Raji (cell line): ENCODE results near the gene SPACA6.

ENCODE experiments used
- POLR2A ChIP-seq: IDR thresholded peaks from 2 replicates; pipeline ENCODE4 v1.6.1; 2011; ENCODE audit warnings: low read depth, low read length, control low read depth; ENCODE audit not compliant: insufficient read depth

SPACA6 gene

GRCh38 chr19:51712461-51713081, 19.4 kb downstream of the SPACA6 start:
- TF ChIP-seq POLR2A, result no peak

- TF ChIP-seq POLR2A, result no peak
Observed at GRCh38 chr19:51713319-51714285, 20.5 kb downstream of the SPACA6 start.

- no peak for TF ChIP-seq POLR2A
Observed at GRCh38 chr19:51714848-51715247, 21.7 kb downstream of the SPACA6 start.

DNA sequence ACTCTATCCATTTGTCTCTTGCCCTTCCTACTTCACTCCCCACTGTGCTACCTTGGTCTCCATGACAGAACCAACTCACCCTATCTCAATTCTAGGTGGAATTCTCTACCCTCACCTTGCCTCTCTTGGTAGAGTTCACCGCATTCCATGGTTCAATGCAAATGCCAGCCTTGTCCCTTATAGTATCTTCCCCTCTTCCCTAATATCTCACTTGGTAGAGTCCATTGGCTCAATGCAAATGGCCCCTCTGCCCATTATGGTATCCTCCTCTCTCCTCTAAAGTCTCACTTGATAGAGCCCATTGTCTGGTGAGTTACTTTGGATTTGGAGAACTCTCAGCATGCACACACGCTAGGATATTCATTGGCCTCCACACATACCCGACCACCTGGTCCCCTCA, 22.7 kb downstream of the SPACA6 start:
- no peak for TF ChIP-seq POLR2A

GRCh38 chr19:51716925-51717324, 23.8 kb downstream of the SPACA6 start:
- no peak for TF ChIP-seq POLR2A

DNA sequence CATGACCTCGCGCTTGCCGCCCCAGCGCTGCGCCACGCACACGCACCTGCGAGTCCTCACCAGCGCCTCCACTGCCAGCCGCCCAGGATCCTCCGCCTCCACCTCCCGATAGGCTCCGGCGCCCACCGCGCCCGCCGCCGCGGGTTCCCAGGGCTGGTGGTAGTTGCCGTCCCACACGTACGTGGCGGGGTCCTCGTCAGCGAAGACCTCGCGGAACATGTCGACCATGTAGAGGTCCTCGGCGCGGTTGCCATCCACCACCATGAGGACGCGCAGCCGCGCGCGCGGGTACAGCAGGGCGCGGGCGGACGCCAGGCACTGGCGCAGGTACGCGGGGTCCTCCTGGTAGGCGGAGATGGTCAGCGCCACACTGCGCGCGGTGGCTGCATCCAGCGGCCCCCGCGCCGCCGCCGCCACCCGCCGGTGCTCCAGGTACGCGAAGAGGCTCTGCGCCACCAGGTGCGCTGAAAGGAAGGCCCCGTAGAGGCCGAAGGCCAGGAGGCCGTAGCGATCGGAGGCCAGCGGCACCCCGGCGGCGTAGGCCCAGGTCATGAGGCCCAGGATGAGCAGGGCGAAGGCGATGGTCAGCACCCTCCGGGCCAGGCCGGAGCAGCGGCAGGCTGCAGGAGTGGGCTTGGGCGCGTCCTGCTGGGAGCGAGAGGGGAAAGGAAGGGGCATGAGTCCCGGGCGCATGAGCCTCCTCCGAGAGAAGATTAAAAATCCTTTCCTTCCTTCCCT, 26.3 kb downstream of the SPACA6 start:
- TF ChIP-seq POLR2A, result no peak

- TF ChIP-seq POLR2A, result no peak
Observed at GRCh38 chr19:51721905-51722304, 28.8 kb downstream of the SPACA6 start.

DNA sequence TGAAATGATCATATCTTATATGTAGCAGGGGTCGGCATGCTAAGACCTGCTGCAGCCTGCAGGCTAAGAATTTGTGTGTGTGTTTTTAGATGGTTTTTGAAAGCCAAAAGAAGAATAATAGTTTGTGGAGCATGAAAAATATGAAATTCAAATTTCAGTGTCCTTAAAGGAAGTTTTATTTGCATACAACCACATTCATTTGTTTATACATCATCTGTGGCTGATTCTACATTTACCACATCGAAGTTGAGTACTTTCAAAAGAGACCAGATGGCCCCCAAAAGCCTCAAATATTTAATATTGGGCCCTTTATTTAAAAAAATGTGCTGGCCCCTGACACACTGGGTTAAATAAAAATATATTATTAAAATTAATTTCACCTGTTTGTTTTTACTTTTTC, 29.4 kb downstream of the SPACA6 start:
- TF ChIP-seq POLR2A, result no peak

GRCh38 chr19:51724543-51724942, 31.4 kb downstream of the SPACA6 start:
- no peak for TF ChIP-seq POLR2A

DNA sequence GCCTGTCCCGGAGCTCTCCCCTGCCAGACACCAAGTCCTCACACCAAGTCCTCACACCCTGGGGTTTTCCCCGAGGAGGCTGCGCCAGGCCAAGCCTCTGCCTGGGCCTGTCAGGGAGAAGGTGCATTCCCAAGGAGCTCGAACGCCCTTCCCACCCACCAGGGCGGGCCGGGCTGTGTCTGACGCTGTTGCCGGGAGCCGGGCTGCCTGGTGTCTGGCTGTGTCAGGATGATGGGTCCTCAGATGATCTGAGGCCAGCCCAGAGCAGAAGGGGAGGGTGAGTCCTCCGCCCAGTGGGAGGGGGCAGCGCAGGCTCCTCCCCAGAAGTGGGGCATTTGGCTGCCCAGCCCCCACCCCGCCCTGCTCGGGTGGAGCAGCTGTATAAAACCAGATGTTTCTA, 32.9 kb downstream of the SPACA6 start:
- no peak for TF ChIP-seq POLR2A

- no peak for TF ChIP-seq POLR2A
Observed at GRCh38 chr19:51727349-51727880, 34.3 kb downstream of the SPACA6 start.

DNA sequence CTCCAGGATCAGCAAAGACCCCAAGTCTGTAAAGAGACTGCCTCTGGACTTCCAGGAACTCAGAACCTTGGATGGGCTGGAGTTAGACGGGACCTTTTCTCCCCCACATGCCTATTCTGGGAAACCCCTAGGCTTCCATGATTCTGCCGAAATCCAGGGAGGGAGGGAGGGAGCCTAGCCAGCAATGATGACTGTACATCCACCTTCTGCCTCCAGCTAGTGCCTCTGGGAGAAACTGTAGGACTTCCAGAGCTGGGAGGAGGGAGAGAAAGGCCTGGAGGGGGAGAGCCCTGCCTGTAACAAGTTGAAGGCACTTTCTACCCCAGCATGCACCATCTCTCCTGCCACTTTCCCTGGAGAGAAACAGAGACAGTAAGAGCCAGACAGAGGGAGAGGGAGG, 36.7 kb downstream of the SPACA6 start:
- no peak for TF ChIP-seq POLR2A

DNA sequence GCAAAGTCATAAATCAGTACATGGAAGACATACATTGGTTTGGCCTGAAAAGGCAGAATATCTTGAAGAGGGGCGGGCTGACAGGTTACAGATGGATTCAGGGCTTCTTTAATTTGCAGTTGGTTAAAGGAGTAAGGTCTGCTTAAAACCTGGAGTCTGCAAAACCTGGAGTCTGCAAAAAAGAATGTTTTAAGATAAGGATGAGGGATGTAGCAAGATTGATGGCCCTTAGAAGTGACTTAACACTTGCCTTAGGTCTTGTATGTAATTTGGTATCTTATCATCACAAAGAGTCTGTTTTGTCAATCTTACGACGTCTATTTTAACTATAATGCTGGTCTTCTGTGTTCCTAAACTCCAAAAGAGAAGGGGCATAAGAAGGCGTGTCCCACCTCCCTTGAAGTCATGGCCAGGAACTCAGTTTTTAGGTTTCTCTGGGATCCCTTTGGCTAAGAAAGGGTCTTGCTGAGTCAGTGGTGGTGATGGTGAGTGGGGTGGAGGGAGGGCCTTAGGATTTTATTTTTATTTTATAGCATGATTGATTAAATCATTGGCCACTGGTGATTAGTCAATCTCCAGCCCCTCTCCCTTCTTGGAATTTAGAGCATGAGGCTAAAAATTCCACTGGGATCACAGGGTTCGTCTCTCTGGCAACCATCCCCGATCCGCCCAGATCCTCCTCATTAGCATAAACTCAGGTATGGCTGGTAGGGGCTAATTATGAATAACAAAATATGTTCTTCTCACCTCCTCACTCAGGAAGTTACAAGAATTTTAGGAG, 40.8 kb downstream of the SPACA6 start:
- no peak for TF ChIP-seq POLR2A

- no peak for TF ChIP-seq POLR2A
Observed at GRCh38 chr19:51735759-51736449, 42.8 kb downstream of the SPACA6 start.
